Testis (tissue), 2 donors: Measurements from ENCODE around the gene GPR33.

Experiments
- CTCF ChIP-seq, 3 experiments: fragments of 450-650 bp in 2 of 3; fragments of 200-600 bp in 1 of 3; sonication (generic) in 1 of 3; IDR thresholded peaks; one replicate each; pipeline ENCODE4 v1.5.1; 2016 to 2019; ENCODE audit warnings: antibody characterized with exemption in 3 of 3, mild to moderate bottlenecking in 2 of 3, moderate library complexity in 1 of 3
- POLR2A ChIP-seq: fragments of 450-650 bp; IDR thresholded peaks from one replicate; pipeline ENCODE4 v1.6.1; 2017; ENCODE audit warnings: antibody characterized with exemption, mild to moderate bottlenecking, moderate library complexity

- no peak for TF ChIP-seq POLR2A
- TF ChIP-seq CTCF (IDR thresholded peaks at IDR 0.05): no peak
Measured at GRCh38 chr14:31479027-31479426, 8.8 kb downstream of the GPR33 start.
